ENCODE measurements around the gene EFNA2.

- TF ChIP-seq, protein P1, sequence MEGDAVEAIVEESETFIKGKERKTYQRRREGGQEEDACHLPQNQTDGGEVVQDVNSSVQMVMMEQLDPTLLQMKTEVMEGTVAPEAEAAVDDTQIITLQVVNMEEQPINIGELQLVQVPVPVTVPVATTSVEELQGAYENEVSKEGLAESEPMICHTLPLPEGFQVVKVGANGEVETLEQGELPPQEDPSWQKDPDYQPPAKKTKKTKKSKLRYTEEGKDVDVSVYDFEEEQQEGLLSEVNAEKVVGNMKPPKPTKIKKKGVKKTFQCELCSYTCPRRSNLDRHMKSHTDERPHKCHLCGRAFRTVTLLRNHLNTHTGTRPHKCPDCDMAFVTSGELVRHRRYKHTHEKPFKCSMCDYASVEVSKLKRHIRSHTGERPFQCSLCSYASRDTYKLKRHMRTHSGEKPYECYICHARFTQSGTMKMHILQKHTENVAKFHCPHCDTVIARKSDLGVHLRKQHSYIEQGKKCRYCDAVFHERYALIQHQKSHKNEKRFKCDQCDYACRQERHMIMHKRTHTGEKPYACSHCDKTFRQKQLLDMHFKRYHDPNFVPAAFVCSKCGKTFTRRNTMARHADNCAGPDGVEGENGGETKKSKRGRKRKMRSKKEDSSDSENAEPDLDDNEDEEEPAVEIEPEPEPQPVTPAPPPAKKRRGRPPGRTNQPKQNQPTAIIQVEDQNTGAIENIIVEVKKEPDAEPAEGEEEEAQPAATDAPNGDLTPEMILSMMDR (IDR thresholded peaks at IDR 0.05; ENCODE audit: poor library complexity, severe bottlenecking): no peak
- TF ChIP-seq EZH2 (IDR thresholded peaks at IDR 0.05; ENCODE audit: borderline replicate concordance, insufficient read depth, low read length, poor library complexity, severe bottlenecking) (no peak), POLR2AphosphoS5 (IDR thresholded peaks at IDR 0.05) (no peak), TAF1 (IDR thresholded peaks at IDR 0.05; ENCODE audit: low read depth) (no peak), EP300 (conservative IDR thresholded peaks at IDR 0.05; ENCODE audit: poor library complexity, severe bottlenecking) (no peak), MXI1 (conservative IDR thresholded peaks at IDR 0.05; ENCODE audit: poor library complexity, severe bottlenecking) (no peak)
Measured at GRCh38 chr19:1252221-1252820, 33.4 kb upstream of the EFNA2 start.
